ENCODE measurements around the gene NCOA3.

Gene NCOA3

DNA sequence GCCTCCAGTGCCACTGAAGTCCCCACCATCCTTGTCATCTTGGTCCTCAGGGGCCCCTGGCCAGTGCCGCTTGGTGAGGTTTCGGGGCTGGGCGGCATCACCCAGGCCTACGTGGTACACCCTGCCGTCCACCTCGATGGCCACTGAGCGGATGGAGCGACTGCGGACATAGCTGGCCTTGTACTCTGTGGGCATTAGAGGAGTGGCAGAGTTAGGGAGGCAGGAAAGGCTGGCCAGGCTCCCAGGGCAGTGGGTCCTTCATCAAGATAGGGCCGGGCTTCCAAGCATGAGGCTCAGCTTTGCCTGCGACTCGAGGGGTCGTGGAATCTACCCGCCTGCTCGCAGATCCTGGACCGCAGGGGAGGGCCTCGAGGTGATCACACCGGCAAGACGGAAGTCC lies 164.6 kb downstream of the NCOA3 start:
- DNase-seq (ENCODE audit: low read depth in 2 of 2): no peak

DNA sequence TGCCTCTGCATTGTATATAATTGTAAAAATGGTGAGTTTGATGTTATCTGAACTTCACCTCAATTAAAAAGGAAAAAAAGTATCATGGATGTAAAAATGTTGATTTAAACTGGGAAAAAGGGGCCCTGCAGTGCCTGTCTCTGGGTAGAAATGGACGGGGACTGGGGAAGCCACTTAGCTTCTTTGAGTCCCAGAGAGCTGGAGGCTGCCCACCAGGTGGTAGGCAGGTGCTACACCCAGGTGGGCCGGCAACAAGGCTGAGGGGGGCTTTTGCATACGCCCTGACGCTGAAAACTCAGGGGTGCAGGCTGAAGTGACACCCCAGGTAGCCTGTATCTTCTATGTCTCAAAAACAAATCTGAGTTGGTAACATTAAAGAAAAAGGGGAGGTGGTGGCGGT lies 165.4 kb downstream of the NCOA3 start:
- DNase-seq (ENCODE audit: low read depth in 2 of 2): no peak

DNA sequence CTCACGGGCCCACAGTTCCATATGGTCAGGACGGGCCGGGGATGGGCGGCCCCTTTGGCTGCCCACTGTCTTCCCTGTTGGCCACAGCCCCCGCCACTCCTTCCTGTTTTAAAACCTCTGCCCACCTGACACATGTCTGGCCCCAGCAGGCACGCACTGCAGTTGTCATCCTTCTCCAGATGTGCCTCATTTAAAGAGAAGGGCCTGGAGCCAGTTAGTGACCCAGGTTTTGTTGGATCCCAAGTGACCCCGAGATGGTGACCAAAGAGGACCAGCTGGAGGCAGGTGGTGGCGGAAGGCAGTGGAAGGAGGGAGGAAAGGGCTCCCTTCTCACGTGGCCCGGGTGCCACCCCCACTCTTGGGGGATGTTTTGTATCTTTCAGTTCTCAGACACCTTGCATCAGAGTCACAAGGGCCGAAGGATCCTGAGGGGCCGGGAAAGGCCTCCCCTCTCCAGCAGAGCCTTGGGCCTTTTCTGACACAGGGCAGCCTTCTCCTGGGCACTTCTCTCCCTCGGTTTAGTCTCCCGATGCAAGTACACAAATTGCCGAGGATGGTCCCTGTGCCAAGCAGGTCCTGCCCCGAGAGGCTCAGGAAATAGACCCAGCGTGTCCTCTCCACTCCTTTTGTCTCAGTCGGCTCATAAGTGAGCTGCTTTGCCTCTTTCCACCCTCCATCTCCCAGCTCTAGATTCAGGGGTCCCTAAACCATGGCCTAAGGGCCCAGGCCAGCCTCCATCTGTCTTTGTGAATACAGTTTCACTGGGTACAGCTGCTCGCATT lies 166.0 kb downstream of the NCOA3 start:
- no peak for DNase-seq (ENCODE audit: low read depth in 2 of 2)

DNA sequence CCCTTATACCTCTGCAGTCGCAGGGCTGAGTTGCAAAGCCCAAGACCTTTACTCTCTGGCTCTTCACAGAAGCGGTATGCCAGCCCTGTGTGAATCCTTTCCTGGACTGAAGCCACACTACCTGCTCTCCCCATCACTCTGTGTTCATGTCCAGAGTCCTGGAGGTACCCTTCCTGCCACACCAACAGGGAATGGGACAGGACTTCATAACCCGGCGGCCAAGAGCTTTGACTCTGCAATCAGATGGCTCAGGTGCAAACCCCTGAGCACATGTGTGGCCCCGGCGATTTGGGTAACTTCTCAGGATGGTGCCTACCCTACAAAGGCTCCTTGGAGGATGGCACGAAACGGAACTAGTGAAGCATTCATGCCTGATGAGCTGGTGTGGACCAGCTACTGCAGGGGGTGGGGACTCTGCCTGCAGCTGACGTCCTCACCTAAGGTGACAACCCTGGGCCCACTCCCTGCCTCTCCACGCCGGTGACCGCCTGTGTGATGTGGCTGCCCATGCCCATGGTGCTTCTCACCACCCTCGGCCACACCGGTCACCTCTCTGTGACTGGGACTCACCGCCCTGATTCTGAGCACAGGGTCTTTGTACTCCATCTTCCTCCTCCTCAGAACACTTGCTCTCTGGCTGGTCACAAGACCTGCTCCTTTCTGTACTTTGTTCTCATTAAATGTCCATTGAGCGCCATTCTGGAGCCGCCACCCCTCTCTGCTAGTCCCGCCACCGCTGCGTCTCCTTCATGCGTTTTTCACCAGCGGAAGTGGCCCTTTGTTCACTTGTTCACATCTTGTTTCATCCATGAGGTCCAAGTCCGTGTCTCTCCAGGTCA lies 166.8 kb downstream of the NCOA3 start:
- DNase-seq (ENCODE audit: low read depth in 2 of 2): no peak

DNA sequence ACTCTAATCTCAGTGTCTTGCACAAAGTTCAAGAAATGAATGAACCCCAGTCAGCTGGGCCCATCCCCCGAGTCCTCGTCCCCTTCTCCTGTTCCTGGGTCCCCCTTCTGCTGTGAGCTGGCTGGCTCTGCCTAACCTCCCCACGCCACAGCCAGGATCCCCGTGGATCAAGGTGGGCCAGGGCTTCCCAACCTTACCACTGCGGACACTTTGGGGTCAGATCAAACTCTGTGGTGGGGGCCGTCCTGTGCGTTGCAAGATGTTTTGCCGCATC lies 167.4 kb downstream of the NCOA3 start:
- DNase-seq (ENCODE audit: low read depth in 2 of 2): no peak

DNA sequence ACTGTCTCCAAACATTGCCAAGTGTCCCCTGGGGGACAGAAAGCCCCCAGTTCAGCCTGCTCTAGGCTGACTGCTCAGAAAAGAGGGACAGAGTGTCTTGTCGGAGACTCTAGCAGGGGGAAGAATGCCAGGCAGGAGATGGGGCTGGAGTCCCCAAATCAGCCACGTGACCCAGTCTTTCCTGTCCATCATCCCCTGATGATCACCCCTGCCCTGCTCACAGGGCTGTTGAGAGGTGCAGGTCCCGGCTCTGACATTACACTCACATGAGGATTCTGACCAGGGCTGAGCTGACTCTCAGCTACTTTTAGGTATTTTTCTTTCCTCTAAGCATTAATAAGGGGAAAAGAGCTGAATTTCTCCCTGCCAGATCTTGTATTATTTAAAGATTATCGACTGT lies 167.8 kb downstream of the NCOA3 start:
- DNase-seq (ENCODE audit: low read depth in 2 of 2): no peak

DNA sequence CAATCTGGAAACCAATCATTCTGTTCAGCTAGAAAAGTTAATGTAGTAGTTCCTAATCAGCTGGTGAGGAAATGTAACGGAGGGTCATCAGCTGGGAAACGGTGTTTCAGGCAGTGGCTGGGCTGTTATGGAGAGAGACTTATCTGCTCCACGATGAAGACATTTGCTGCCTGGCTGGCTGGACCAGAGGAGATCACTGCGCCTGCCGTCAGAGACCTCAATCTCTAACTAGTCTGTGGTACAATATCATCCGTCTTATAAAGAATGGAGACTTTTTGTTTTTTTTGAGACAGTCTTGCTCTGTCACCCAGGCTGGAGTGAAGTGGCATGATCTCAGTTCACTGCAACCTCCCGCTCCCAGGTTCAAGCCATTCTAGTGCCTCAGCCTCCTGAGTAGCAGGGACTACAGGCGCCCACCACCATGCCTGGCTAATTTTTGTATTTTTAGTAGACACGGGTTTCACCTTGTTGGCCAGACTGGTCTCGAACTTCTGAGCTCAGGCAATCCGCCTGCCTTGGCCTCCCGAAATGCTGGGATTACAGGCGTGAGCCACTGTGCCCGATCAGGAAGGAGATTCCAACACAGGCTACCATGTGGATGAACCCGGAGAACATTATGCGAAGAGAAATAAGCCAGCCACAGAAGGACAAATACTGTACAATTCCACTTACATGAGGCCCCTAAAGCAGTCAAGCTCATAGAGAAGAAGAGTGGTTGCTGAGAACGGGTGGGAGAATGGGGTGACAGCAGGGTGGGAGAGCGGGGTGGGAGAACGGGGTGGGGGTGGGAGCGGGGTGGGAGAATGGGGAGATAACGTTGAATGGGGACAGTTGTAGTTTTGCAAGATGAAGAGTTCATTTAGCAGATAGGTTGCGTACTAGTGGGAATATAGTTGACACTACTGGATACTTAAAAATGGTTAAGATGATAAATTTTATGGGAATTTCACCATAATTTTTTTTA lies 168.5 kb downstream of the NCOA3 start:
- DNase-seq (ENCODE audit: low read depth in 2 of 2): no peak

DNA sequence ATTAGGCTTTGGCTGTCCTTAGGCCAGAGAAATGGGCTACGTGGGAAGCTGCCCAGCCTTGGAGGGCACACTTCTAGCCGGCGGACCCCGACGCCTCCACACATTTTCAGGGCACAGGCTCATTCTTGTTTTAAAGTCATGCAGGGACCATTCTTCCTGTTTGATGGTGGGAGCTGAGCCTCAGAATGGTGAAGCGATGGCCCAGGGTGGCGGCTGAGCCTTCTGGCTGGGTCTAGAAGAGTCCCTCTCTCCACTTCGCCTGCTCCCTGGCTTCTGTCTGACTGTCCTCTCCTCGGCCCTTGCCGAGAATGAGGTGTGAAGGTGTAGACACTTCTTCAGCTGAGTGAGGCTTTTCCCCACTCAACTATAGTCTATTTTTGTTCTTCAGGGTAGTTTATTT lies 169.2 kb downstream of the NCOA3 start:
- DNase-seq (ENCODE audit: low read depth in 2 of 2): no peak

DNA sequence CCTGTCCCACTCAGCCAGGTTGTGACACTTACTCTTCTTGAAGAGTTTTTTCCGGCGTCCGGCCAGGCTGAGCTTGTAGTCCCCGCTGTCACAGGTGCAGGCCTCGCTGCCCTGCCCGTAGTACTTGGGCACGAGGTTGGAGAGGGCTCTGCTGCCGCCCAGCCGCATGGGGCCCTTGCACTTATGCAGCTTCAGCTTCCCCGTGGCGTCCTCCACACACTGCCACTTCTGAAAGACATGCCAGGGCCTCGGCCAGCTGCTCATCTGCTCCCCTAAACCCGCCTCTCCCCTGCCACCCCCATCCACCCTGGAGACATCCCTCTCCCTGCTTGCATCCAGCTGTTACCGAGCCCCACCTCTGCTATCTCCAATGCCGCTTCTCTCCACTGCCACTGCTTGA lies 170.5 kb downstream of the NCOA3 start:
- no peak for DNase-seq (ENCODE audit: low read depth in 2 of 2)

DNA sequence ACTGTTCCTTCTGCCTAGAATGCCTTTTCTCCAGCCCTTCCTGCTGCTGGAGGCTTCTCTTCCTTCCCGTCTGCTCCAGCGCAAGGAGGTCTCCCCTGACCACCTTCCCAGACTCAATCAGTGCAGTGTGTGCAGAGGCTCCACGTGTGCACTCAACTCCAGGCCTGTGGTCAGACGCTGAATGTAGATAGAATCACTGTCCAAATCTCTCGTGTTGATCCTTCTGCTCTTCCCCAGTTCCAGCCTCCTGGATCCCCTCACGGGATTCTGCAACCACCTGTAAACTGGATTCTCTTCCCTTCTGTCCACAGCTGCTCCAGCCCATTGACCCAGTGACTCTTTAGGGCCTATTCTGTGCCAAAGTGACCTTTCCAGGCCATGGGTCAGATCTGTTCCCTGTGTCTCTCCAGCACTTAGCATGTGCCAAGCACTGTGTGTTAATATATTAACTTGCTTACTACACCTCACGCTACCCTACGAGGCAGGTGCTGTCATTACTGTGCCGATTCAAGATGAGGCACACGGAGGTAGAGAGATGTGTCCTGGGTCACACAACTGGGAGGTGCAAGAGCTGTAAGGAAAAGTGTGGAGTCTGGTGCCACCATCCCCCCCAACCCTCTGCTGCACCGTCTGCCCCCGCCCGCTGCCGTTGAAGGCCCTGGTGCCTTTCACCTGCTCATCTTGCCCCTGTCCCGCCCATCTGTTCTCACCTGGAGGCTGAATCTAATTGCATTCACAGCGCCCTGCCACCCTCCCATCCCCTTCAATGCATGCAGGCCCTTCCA lies 171.4 kb downstream of the NCOA3 start:
- DNase-seq (ENCODE audit: low read depth in 2 of 2): no peak

DNA sequence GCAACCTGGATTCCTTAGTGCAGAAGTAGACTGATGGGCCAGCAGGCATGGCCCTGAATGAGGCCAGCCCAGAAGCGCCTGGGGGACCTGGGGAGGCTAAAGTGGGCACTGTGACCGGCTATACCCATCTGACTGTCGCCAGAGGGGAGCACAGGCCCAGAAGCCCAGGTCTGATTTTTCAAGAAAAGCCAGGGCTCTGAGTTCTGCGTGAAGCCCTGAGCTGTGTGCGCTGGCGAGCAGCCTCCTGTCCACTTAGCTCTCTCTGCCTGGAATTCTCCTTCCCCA lies 171.9 kb downstream of the NCOA3 start:
- DNase-seq (ENCODE audit: low read depth in 2 of 2): no peak

DNA sequence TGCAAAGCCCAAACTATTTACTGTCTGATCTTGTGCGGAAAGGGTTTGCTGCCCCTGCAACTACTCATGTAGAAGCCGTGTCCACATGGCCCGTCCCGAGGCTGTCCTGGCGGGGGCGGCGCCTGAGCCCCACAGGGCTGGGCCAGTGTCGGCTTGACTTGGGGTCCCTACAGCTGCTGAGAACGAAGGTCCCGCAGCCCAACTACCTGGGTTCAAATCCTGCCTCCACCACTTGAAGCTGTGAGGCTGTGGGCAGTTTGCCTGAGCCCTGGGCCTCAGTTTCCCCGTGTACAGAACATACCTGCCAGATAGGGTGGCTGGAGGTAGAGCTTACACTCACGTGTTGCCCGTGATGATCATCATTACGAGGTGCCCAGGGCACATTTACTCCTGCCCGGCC lies 172.5 kb downstream of the NCOA3 start:
- no peak for DNase-seq (ENCODE audit: low read depth in 2 of 2)

DNA sequence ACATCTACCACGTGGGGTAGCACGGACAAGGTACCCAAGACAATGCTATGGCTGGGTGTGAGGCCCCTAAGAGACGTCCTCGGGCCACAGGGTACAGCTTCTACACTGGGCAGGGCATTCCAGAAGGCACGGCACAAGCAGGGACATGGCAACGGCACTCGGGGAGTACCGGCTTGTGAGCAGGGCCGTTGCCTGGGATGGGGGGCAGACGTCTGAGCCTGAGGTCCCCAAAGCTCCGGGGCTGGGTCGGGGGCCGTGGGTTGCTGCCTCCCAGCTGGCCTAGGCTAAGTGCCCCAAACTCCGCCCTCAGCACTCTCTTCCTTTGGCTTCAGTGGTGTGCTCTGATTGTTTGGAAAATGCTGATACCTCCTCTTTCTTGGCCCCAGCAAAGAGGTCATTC lies 173.0 kb downstream of the NCOA3 start:
- no peak for DNase-seq (ENCODE audit: low read depth in 2 of 2)

DNA sequence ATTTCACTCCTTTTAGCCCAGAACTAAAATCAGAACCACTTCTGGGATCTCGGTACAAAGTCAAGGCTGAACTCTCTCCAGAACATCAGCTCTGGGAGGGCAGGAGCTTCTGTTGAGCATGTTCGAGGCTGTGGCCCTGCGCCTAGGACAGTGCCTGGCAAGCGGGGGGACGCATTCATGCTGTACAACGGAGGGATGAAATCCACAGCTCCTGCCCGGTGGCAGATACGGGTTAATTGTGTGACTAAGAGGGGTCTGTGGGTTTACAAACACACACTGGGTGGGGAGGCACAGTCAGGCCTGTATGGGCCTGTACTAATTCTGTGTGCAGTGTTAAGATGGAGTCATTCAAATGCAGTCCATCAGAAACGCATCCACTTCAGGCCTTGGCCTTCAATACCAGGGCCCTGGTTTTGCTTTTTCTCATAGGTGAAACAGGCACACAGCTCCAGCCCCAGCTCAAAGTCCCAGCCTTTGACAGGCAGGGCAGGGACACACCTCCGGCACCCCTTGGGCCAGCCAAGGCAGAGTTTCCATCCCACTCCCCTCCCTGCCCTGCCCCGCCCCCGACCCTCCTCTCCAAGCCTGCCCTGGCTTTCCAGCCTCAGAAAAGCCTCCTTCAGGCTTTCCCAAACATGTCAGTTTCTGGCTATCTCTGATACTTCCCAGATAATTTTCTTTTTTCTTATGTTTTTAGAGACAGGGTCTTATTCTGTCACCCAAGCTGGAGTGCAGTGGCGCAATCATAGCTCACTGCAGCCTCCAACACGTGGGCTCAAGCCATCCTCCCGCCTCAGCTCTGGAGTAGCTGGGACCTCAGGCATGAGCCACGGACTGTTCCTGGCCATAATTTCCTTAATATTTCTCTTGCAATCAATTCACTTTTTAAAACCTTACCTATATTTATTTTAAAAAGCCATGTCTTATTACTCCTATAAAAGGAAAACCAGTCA lies 173.8 kb downstream of the NCOA3 start:
- DNase-seq (ENCODE audit: low read depth in 2 of 2): no peak

DNA sequence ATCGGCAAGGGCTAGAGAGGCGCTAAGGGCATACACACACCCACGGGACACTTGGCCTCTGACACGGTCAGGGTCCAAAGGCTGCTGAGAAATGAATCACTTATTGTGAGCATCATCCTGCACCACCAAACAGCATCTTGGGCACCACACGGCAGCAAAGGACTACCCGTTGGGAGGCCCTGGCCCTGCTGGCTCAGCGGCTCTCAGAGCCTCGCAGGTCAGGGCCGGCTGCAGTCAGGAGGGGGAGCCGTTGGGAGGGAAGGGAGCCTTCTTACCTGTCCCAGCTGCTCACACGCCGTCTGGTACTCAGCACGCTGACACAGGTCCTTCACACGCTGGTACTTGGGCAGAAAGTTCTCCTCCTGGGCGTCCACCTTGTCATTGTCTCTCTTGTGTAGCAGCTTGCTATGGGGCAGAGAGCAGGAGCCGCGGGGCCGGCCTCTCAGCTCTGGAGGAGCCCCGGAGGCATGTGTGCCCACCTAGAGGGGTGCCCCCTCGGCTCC lies 174.6 kb downstream of the NCOA3 start:
- DNase-seq (ENCODE audit: low read depth in 2 of 2): no peak

DNA sequence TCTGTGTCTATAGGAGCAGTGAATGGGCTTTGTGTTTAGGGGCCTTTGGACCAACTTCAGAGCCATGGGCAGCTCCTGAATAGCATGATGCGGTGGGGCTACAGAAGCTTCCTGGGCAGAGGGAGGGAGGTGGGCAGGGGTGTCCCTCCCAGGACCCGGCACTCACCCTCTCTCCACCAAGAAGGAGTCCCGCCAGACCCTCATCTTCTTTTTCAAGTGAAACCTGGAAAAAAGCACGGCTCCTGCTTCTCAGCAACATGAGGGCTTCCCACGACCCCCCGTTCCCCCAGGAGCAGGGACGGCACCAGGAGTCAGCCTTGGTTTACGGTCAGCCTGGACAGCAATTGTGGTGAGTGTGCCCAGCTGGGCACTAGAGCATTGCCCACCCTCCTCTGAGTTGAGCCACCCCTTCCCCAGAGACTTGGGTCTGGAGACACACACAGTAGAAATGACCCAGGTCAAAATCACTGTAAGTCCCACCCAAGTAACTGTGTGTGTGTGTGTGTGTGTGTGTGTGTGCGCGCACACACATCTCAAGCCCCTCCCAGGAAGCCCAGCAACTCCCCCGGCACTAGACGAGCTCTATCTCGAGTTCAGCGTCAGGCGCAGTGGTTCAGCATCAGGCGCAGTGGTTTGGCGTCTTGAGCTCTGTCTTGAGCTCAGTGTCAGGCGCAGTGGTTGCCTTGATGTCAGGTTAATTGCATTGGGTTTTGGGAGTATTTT lies 175.4 kb downstream of the NCOA3 start:
- no peak for DNase-seq (ENCODE audit: low read depth in 2 of 2)

DNA sequence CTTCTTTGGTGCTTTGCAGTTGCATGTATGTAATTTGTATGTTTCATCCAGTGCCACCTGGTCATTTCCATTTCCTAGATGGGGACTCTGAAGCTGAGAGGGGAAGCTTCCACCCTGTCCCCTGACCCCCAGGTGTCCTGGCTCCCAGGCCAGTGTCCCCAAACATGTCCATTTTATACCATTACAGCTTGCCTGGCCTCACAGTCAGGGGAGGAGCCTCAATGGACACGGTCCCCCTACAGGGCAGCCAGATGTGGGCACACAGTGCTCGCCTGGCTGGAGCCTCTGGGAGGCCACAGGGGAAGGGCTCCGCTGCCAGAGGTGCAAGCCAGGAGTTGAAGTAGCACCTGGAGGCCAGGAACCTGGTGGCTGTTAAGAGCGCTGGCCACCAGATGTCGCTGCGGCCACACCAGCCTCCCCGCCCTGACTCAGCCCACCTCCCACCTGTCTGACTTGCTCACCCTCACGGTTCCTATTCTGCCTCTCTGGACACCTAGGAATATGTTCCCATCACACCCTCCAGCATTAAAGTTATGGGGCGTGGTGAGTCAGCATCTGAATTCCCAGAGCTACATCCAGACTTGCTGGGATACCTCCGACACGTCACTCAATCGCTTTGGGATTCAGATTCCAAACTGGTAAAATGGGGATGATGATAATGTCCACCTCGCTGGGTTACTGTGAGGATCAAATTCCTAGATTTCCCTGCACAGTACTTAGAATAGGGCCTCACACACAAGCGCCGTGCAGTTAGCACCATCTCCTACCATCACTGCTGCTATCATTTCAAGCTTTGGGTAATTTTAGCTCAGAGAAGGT lies 176.2 kb downstream of the NCOA3 start:
- DNase-seq (ENCODE audit: low read depth in 2 of 2): peak in 1 of 2 donors; percentile 23

DNA sequence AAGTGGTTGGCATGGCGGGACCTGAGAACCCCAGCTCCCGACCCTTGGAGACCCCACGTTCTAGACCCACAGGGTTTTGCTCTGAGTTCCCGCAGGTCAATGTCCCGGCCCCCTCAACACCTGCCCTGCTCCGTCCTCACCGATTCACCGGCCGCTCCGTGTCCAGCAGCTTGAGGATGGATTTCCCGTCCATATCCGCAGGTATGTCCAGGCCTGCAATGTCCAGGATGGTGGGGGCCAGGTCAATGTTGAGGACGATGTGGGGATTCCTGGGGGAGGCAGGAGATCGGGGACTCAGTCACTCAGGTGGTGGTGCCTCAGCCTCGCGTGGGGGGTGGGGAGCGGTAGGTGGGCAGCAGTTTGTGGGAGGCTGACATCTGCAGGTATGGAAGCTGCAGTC lies 176.8 kb downstream of the NCOA3 start:
- no peak for DNase-seq (ENCODE audit: low read depth in 2 of 2)

DNA sequence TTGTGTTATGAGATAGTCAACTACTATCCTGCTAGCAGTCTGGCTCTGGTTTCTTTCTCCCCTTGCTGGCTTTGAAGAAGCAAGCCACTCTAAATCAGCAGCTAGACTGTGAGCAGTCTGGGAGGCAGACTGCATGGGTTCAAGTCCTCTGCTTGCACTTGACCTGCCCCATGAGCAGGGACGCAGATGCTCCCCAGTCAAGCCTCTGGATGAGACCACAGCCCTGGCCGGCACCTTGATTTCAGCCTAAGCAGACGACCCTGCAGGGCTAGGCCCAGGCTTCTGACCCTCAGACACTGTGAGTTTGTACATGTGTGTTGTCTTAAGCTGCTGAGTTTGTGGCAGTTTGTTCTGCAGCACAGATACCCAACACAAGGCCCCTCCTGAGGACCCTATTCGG lies 177.8 kb downstream of the NCOA3 start:
- DNase-seq (ENCODE audit: low read depth in 2 of 2): no peak

Data from stimulated activated CD8-positive, alpha-beta memory T cell treated with anti-CD3 and anti-CD28 coated beads, Interleukin-7, amount 100 ng/mL, for 1 hour (primary cell).